GM23338 (cell line): ENCODE results near the gene PKNOX2. TPM values are rescaled to one million over a fixed set of nuclear protein-coding genes. Genes with fewer than 3 reads are reported as not detected.

ENCODE experiments used
- ATAC-seq: fragments of 200-7000 bp; cut with Tn5 transposase; 3 replicates; pipeline ENCODE4 v1.9.1; 2020
- DNase-seq: peaks from one replicate; pipeline ENCODE4 v3.0.0-alpha.2; 2015; ENCODE audit warnings: low spot score
- H2AFZ ChIP-seq: fragments of 200-600 bp; sonication (generic); 2 replicates; pipeline ENCODE4 v1.8.0; 2016; ENCODE audit warnings: antibody characterized with exemption, mild to moderate bottlenecking, moderate library complexity
- H3F3A ChIP-seq: fragments of 200-600 bp; sonication (generic); replicated peaks from 2 replicates; pipeline ENCODE4 v1.8.0; 2017; ENCODE audit warnings: antibody characterized with exemption, mixed run types, low read depth
- H3K27ac ChIP-seq: fragments of 200-600 bp; sonication (generic); 2 replicates; pipeline ENCODE4 v1.6.1; 2016; ENCODE audit warnings: low read depth
- H3K27me3 ChIP-seq: fragments of 200-600 bp; sonication (generic); 2 replicates; pipeline ENCODE4 v1.8.0; 2016; ENCODE audit warnings: mild to moderate bottlenecking, mixed run types, moderate library complexity; ENCODE audit not compliant: insufficient read depth
- H3K36me3 ChIP-seq: fragments of 200-600 bp; sonication (generic); 2 replicates; pipeline ENCODE4 v1.8.0; 2016; ENCODE audit warnings: mild to moderate bottlenecking; ENCODE audit not compliant: insufficient read depth
- H3K4me1 ChIP-seq: fragments of 200-600 bp; sonication (generic); 2 replicates; pipeline ENCODE4 v1.8.0; 2016; ENCODE audit warnings: mild to moderate bottlenecking, moderate library complexity; ENCODE audit not compliant: insufficient read depth
- H3K4me2 ChIP-seq: fragments of 200-600 bp; sonication (generic); 2 replicates; pipeline ENCODE4 v1.7.1; 2017; ENCODE audit warnings: mixed run types
- H3K4me3 ChIP-seq: fragments of 200-600 bp; sonication (generic); 2 replicates; pipeline ENCODE4 v1.6.1; 2016; ENCODE audit warnings: mixed run types
- H3K79me2 ChIP-seq: fragments of 200-600 bp; sonication (generic); replicated peaks from 2 replicates; pipeline ENCODE4 v1.8.0; 2017; ENCODE audit warnings: mild to moderate bottlenecking; ENCODE audit not compliant: insufficient read depth
- H3K9me2 ChIP-seq: fragments of 200-600 bp; sonication (generic); 2 replicates; pipeline ENCODE4 v1.8.0; 2017; ENCODE audit not compliant: insufficient read depth
- H4K20me1 ChIP-seq: fragments of 200-600 bp; sonication (generic); replicated peaks from 2 replicates; pipeline ENCODE4 v1.8.0; 2017; ENCODE audit warnings: mild to moderate bottlenecking; ENCODE audit not compliant: insufficient read depth
- H3K27ac Mint-ChIP-seq: 2 replicates; pipeline ENCODE4 v1.8.0; 2020; ENCODE audit warnings: inconsistent platforms, mild to moderate bottlenecking, moderate library complexity, mixed read lengths
- H3K27me3 Mint-ChIP-seq: 3 replicates; pipeline ENCODE4 v1.8.0; 2022; ENCODE audit warnings: low read depth, mild to moderate bottlenecking, moderate library complexity, mixed read lengths, inconsistent platforms; ENCODE audit not compliant: insufficient read depth, poor library complexity
- H3K36me3 Mint-ChIP-seq: 3 replicates; pipeline ENCODE4 v1.8.0; 2021; ENCODE audit warnings: low read depth, mild to moderate bottlenecking, inconsistent platforms, moderate library complexity, mixed read lengths
- H3K4me1 Mint-ChIP-seq: 3 replicates; pipeline ENCODE4 v1.8.0; 2020; ENCODE audit warnings: mild to moderate bottlenecking, inconsistent platforms, mixed read lengths
- H3K4me3 Mint-ChIP-seq: 3 replicates; pipeline ENCODE4 v1.8.0; 2021; ENCODE audit warnings: moderate library complexity, mild to moderate bottlenecking, inconsistent platforms, mixed read lengths
- H3K9me3 Mint-ChIP-seq: 3 replicates; pipeline ENCODE4 v1.8.0; 2020; ENCODE audit warnings: moderate library complexity, mild to moderate bottlenecking, inconsistent platforms, mixed read lengths
- CREB1 ChIP-seq: fragments of 250-450 bp; sonication (Bioruptor Pico); IDR thresholded peaks from 2 replicates; pipeline ENCODE4 v1.5.0; 2020; ENCODE audit warnings: low read depth, mild to moderate bottlenecking, moderate library complexity
- EZH2 ChIP-seq: fragments of 200-600 bp; sonication (generic); IDR thresholded peaks from one replicate; pipeline ENCODE4 v1.8.0; 2017; ENCODE audit warnings: antibody characterized with exemption, mild to moderate bottlenecking, low read depth; ENCODE audit not compliant: unreplicated experiment
- EZH2phosphoT487 ChIP-seq: fragments of 200-600 bp; sonication (generic); IDR thresholded peaks from one replicate; pipeline ENCODE4 v1.8.1; 2018; ENCODE audit warnings: antibody characterized with exemption; ENCODE audit not compliant: unreplicated experiment
- NANOG ChIP-seq: IDR thresholded peaks from 2 replicates; pipeline ENCODE4 v1.6.1; 2016; ENCODE audit warnings: antibody characterized with exemption, borderline replicate concordance
- POLR2AphosphoS5 ChIP-seq: IDR thresholded peaks from 2 replicates; pipeline ENCODE4 v1.6.1; 2016; ENCODE audit warnings: antibody characterized with exemption, low read depth
- REST ChIP-seq: IDR thresholded peaks from one replicate; pipeline ENCODE4 v1.6.1; 2018; ENCODE audit warnings: antibody characterized with exemption; ENCODE audit not compliant: unreplicated experiment
- STAT1 ChIP-seq: IDR thresholded peaks from one replicate; pipeline ENCODE4 v1.6.1; 2016; ENCODE audit warnings: antibody characterized with exemption; ENCODE audit not compliant: unreplicated experiment
- ZNF114 ChIP-seq: fragments of 250-450 bp; sonication (Bioruptor Pico); IDR thresholded peaks from 2 replicates; pipeline ENCODE4 v1.5.0; 2020; ENCODE audit warnings: mild to moderate bottlenecking, moderate library complexity
- ZNF331 ChIP-seq: fragments of 250-450 bp; sonication (Bioruptor Pico); IDR thresholded peaks from 2 replicates; pipeline ENCODE4 v1.5.0; 2020; ENCODE audit warnings: low read depth, mild to moderate bottlenecking, moderate library complexity
- ZNF462 ChIP-seq: fragments of 250-450 bp; sonication (Bioruptor Pico); IDR thresholded peaks from 2 replicates; pipeline ENCODE4 v1.5.0; 2020; ENCODE audit warnings: mild to moderate bottlenecking, moderate library complexity
- polyA plus RNA-seq: library from polyadenylated mRNA; unstranded; fragments of >200 nt; fragmentation: Nextera tagmentation; extraction: Ambion mirVana; gene quantifications from 2 replicates; pipeline ENCODE4 v1.2.1, GENCODE V29; 2016
- total RNA-seq: library from RNA; depleted of rRNA; stranded (reverse); fragments of >200 nt; shearing (Covaris generic); gene quantifications from 2 replicates; pipeline ENCODE4 v1.2.3, GENCODE V29; 2014

PKNOX2 gene
- total and polyA plus RNA-seq, 2 experiments from 2014 or later: 0.42 to 0.83 TPM

- Histone ChIP-seq H3K79me2 (no peaks in the 10 kb centered on the region), H4K20me1 (no peaks in the 10 kb centered on the region), H2AFZ (peak overlapping the region; percentile 83), H3K36me3 (no peaks in the 10 kb centered on the region), H3K27ac (no peak overlapping the region), H3K4me1 (no peaks in the 10 kb centered on the region), H3K9me2 (no peaks in the 10 kb centered on the region), H3K4me3 (no peak overlapping the region), H3K27me3 (no peaks in the 10 kb centered on the region), H3K4me2 (no peak overlapping the region), H3F3A (no peaks in the 10 kb centered on the region)
- no peaks in the 10 kb centered on the region; the same call in 2 of the 3 replicates for H3K9me3 Mint-ChIP-seq
- H3K36me3 Mint-ChIP-seq: peaks cover 2% of the 10 kb centered on the region; the same call in 1 of the 3 replicates
- DNase-seq: no peak
- ATAC-seq: peak; percentile 59
- no peak overlapping the region for H3K4me3 Mint-ChIP-seq
- H3K27ac Mint-ChIP-seq: peak overlapping the region; percentile 34; the same call in 1 of the 2 replicates
- peaks cover 9% of the 10 kb centered on the region for H3K4me1 Mint-ChIP-seq
- H3K27me3 Mint-ChIP-seq: peaks cover 9% of the 10 kb centered on the region
- no peak for TF ChIP-seq EZH2
- TF ChIP-seq ZNF462: no peak
- no peak for TF ChIP-seq NANOG
- TF ChIP-seq ZNF114 (CRISPR knock-in tag): no peak
- no peak for TF ChIP-seq STAT1
- TF ChIP-seq CREB1 (CRISPR knock-in tag): no peak
- no peak for TF ChIP-seq POLR2AphosphoS5
- no peak for TF ChIP-seq ZNF331
- TF ChIP-seq REST: no peak
- TF ChIP-seq EZH2phosphoT487: no peak
Observed at GRCh38 chr11:125250318-125251213, 86.0 kb downstream of the PKNOX2 start.
